Measurements from ENCODE around the gene STXBP5.

Gene STXBP5

DNA sequence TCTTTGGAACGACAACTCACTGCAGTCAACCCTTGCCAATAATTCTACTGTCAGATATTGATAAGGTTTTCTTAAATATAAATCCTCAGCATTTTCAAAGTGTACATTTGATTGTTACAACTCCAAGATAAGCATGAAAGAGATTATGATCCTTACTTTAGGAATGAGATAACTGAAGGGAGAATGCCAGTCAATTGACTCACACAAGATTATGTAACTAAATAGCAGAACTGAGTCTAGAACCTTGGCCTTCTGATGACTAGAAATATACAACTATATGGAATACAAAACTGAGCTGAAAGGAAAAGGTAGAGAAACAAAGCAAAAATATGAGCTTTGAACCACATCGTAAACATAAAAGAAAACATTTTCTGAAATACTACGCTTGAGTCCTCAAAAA is 26.9 kb upstream of the STXBP5 start:
- no peak for DNase-seq (ENCODE audit: low read depth in 3 of 3, low spot score in 1 of 3)

GRCh38 chr6:147178355-147178754 is 25.9 kb upstream of the STXBP5 start:
- no peak for DNase-seq (ENCODE audit: low read depth in 3 of 3, low spot score in 1 of 3)

- DNase-seq (ENCODE audit: low read depth in 3 of 3, low spot score in 1 of 3), result no peak
These were observed 24.4 kb upstream of the STXBP5 start for GRCh38 chr6:147179809-147180208.

DNA sequence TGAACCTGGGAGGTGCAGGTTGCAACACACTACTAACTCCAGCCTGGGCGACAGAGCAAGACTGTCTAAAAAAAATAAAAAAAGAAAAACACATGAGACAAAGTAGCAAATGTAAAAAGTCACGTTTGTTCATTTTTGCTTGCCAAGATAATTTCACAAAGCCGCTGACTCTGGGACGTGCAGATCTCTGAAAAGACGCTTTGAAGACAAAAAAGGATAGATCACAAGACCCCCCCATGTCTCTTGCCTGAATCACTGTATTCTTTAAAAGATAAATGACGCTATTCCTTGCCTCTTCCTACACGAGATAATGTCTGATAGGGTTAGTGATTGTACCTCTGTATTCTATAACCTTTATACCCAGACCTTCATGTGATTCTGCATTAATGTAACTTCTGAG is 23.3 kb upstream of the STXBP5 start:
- no peak for DNase-seq (ENCODE audit: low read depth in 3 of 3, low spot score in 1 of 3)

GRCh38 chr6:147184379-147184778 is 19.8 kb upstream of the STXBP5 start:
- DNase-seq (ENCODE audit: low read depth in 3 of 3, low spot score in 1 of 3), result no peak

DNA sequence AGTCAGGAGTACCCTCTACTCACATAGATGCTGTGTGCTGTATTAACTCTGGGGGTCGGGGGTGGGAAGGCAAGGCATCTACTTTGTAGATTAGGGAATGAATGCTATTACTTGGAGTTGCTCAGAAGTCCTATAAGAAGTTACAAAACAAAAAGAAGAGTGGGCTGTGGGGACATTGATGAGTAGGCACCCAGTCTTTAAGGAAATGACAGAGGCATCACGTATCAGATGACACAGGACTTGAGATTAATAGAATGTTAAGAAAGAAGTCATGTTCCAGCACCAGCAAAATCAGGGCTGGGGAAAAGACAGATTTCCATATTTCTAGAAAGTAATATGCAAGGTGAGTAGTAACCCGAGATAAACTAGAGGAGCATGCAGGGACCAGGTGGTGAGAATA is 19.0 kb upstream of the STXBP5 start:
- no peak for DNase-seq (ENCODE audit: low read depth in 3 of 3, low spot score in 1 of 3)

DNA sequence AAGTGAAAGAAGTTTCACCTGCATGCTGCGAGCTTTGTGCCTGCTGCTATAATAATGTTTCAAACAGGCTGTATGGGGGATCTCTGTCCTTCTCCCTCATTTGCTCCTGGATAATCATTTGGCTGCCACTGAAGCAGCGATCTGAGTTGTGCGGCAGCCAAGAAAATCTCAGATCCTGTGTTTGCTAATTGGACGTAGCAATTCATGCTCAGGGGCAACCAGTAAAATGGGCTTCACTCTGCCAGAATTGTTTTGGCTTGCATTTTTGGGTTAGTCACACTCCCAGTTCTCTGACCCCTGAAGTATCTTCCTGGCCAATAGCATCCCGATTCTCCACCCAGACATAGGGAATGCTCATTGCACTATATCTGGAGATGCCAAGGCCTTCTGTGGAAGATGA is 13.7 kb upstream of the STXBP5 start:
- no peak for DNase-seq (ENCODE audit: low read depth in 3 of 3, low spot score in 1 of 3)

DNA sequence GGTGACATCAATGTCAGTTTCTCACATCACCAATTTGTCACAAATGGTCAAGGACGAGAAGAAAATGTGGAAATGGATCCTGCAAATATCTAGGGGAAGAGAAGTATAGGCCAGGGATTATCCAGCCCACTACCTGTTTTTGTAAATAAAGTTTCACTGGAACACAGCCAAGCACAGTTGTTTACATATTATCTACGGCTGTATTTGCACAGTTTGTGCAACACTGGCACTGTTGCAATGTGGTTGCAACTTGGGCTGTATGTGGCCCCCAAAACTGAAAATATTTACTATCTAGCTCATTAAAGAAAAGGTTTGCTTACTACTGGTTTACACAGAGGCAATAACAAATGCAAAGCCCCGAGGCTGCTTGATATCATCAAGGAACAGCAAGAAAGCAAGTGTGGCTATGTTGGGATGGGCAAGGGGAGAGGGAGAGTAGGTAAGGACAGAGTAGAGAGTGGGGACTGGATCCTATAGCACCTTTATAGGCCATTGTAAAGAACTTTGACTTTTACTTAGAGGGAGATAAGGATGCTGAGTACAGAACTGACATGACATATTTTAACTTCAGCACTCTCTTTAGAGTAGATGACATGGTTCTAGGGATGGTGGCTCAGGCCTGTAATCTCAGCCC is 11.8 kb upstream of the STXBP5 start:
- no peak for DNase-seq (ENCODE audit: low read depth in 3 of 3, low spot score in 1 of 3)

DNA sequence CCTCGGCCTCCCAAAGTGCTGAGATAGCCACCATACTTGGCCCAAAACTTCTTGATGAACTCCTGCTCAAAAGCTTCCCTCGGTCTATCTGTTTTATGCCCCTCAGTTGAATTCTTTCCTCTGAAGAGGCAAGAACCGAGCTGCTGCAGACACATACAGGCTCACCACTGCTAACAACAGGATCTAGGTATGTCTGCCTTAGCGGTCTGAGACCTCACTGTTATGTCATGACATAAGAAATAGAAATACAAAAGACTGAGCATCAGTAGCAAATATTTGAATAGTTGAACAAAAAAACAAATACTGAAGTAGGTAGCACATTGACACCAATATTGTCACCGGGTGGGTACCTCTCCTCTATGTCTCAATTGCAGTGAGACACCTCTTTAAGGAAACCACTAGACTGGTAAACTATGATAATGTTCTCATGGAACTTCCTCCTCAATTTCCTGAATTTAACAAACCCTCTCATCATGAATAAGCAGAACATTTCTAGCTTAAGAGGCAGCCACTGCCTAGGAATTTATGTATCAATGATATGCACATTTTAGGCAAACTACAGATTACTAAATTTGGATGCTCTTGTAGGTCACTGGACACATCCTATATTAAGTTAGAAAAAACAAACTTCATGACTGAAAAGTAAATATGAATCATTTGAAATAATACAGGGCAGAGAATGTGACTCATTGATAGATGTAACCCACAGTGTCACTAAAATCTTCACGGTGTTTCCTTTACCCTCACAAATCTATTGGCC is 9.4 kb upstream of the STXBP5 start:
- DNase-seq (ENCODE audit: low read depth in 3 of 3, low spot score in 1 of 3), result no peak

- no peak for DNase-seq (ENCODE audit: low read depth in 3 of 3, low spot score in 1 of 3)
These were observed 8.7 kb upstream of the STXBP5 start for GRCh38 chr6:147195510-147195909.

DNA sequence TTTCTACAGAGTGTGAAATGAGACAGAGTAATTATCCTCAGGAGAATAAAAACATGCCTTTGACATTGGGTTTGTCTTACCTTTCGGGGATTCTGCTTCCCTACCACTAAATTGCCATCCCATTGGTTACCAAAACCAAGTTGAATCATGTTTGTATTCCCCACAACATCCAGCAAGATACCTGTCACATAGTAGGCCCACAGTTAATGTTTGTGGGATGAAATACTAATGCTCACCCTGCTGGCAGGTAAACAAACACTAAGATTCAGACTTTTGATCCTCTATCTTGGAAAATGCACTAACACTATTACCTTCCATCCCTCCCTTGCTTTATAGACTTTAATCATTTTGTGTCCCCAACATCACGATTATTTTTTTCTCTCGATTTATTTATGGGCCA is 8.2 kb upstream of the STXBP5 start:
- no peak for DNase-seq (ENCODE audit: low read depth in 3 of 3, low spot score in 1 of 3)

GRCh38 chr6:147200711-147201110 is 3.5 kb upstream of the STXBP5 start:
- DNase-seq (ENCODE audit: low read depth in 3 of 3, low spot score in 1 of 3), result no peak

GRCh38 chr6:147201885-147202515 is 2.2 kb upstream of the STXBP5 start:
- DNase-seq (ENCODE audit: low read depth in 3 of 3, low spot score in 1 of 3), result no peak

GRCh38 chr6:147202516-147203310 is 1.5 kb upstream of the STXBP5 start:
- DNase-seq (ENCODE audit: low read depth in 3 of 3, low spot score in 1 of 3), result peak; percentile 46 to 62 (median 56)

DNA sequence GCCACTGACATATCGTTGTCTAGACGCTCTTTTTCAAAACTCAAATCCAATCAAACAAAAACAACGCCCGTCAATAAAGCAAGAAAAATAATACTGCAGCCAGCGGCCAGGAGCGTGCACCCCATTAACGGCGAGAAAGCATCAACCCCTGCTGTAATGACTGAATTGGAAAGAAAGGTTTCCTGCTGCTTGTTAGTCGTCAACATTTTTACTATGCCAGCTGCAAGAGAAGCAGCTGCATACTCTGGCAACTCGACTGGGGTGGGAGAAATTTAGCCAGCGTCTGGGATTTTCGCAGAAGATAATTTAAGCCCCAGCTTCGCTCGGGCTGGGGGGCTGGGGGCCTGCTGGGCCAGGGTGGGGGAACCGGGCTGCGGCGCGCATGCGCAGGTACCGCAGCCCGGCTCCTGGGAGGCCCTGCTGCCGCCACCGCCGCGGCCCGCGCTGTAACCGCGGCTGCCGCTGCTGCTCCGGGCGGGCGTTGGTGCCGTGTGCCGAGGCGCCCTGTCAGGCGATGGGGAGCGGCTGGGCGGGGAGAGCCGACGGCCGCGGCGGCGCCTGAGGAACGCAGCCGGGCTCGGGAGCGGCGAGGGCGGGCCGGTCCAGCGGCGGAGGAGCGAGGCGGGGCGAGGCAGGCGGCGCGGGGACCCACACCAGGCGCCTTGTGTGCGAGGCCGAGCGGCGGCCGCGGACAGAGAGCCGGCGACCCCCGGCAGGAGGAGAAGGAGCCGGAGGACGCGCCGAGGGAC is 732 bp upstream of the STXBP5 start:
- peak in 2 of 3 donors; percentile 52 to 53 for DNase-seq (ENCODE audit: low read depth in 3 of 3, low spot score in 1 of 3)

DNA sequence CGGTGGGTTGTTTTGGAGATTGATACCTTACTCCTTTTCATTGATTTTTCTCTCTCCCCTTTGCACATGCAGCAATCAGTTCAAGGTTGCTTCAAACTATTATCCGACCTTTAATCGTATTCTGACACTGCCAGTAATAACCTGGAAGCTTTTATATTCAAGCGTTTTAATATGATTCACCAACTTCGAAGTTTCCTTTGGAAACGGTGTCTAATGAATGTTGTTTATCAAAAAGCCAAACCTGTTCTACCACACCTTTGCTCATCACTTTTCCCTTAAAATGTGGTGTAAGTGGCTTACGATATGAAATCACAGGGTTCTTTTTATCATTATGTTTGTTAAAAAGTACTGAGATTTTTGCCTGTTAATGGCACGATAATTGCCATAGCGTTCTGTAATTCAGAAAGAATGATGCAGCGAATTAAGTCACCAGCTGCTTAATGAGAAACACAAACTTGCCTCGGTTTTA is 660 bp downstream of the STXBP5 start:
- no peak for DNase-seq (ENCODE audit: low read depth in 3 of 3, low spot score in 1 of 3)

- no peak for DNase-seq (ENCODE audit: low read depth in 3 of 3, low spot score in 1 of 3)
These were observed 1.7 kb downstream of the STXBP5 start for GRCh38 chr6:147205690-147206600.

DNA sequence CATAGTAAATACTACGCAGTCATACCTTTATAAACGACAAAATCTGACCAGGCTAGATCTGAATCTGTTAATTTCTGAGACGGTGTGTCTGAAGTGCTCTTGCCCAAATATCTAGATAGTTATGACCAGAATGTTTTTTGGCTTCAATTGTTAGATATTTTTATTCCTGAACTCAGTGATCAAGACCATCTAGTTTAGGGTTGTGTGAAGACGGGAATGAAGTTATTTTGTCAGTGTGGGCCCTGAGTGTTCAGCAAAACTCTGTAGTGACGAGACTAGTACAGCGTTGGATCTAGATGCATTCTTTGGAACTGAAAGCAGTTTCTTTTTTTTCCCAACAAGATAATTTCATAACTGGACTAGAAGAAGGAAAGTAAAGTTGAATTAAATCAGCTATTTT is 3.1 kb downstream of the STXBP5 start:
- no peak for DNase-seq (ENCODE audit: low read depth in 3 of 3, low spot score in 1 of 3)

DNA sequence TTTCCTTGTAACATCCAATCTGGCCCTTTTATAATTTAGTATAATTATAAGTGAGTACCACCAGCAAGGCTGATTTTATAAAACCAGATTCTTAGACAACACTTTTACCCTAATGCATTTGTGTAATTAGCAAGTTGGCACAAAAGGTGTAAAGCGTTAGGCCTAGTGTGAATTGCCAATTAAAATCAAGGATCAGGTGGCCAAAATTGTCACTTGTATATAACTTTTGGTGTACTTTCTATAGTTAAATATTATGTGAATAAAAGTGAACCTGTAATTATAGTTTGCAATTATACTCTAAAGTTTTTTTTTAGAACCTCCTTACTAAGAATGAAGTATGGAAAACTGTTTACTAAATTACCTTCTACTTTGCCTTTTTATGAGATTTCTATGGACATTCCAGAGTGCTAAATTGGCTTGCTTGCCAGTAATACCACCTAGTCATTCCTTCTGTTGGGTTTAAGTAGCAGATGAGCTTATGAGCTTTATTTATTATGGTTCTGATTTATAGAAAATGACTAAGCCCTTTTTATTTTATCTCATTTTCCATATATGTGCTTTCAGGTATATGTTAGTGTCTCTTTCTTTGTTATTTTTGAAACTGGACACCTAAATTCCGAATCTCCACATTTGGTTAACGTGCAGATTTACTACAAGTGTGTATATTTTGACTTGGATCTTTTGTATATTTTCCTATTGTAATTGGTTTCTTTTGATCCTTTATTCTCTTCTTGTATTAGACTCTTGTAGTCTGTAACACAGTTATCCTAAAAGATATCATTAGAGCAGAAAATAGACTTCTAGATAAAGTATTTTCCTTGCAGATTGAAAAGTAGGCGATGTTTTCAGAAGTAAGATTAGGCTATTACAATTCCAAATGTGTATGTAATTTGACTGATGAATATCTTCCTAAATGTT is 3.9 kb downstream of the STXBP5 start:
- no peak for DNase-seq (ENCODE audit: low read depth in 3 of 3, low spot score in 1 of 3)

Data from stimulated activated CD4-positive, alpha-beta T cell treated with anti-CD3 and anti-CD28 coated beads, TNF-alpha, amount 100 ng/mL, for 1 hour (primary cell).